ENCODE results near the gene ABHD1. TPM values are rescaled to one million over a fixed set of nuclear protein-coding genes. Genes with fewer than 3 reads are reported as not detected.
"Not testable (repeated sequence)": the region's sequence is repeated elsewhere in the genome, so short reads cannot be mapped to it uniquely, and the experiment has no call there.

The ABHD1 gene
- total RNA-seq, 2 experiments from 2014 or later = 0.44 to 0.54 TPM

DNA sequence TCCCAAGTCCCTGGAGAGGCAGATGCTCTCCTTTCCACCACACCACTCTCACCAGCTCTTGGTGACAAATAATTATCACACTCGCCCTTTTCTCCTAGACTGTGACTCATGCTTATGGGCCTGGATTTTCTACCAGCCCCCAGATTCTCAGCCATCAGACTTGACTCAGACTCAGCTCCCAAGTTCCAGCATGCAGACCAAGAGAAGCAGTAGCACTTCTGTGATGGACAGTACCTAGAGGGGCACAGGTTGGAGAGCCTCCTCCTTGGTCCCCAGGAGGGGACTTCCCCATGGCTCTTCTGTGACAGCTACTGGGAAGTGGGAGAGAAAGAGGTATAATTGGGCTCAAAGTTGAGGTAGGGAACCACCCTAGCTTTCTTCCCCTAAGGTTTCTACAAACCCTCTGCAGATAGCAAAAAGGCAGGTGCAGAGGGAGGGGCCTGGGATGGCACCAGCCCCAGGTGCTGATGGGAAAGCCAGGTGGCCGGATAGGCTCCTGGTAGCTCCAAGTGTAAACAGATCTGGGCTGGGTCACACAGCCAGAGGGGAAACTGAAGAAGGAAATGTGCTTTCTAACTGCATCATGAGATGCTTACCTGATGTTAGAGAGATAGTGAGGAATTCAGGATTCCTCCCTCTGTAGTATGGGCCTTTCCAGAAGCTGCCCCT is 29.3 kb downstream of the ABHD1 start:
- H3K4me3 Mint-ChIP-seq = no peak overlapping the region
- no peak for DNase-seq
- H3K36me3 Mint-ChIP-seq = no peaks in the 10 kb centered on the region
- H3K4me1 Mint-ChIP-seq = peaks cover 4% of the 10 kb centered on the region
- no peak overlapping the region for H3K27ac Mint-ChIP-seq
- H3K27me3 Mint-ChIP-seq = no peaks in the 10 kb centered on the region
- H3K9me3 Mint-ChIP-seq = no peaks in the 10 kb centered on the region

- Mint-ChIP-seq H3K9me3 (no peaks in the 10 kb centered on the region), H3K4me1 (peaks cover 4% of the 10 kb centered on the region), H3K27me3 (no peaks in the 10 kb centered on the region), H3K4me3 (no peak overlapping the region), H3K27ac (no peak overlapping the region), H3K36me3 (no peaks in the 10 kb centered on the region)
- no peak for DNase-seq
Measured at GRCh38 chr2:27154488-27154887, 30.9 kb downstream of the ABHD1 start.

DNA sequence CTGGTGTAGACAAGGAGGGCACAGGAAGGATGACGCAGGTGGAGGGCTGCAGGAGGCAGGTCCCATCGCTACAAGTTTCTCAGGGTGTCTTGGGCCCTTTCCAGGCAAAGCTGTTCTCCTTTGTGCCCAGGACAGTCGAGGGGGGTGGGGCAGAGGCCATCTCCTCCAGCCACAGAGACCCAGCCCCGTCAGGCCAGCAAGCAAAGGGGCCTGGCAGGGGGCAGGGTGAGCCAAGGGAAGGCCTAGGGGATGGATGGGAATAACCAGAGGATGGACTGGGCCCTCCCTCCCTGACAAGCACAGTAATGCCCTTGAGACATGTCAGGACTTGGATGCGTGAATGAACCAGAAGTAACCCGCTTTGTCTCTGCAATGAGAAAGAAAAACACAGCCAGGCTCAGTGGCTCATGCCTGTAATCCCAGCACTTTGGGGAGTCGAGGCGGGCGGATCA is 31.5 kb downstream of the ABHD1 start:
- no peaks in the 10 kb centered on the region for H3K27me3 Mint-ChIP-seq
- H3K36me3 Mint-ChIP-seq = no peaks in the 10 kb centered on the region
- H3K27ac Mint-ChIP-seq = no peak overlapping the region
- no peaks in the 10 kb centered on the region for H3K9me3 Mint-ChIP-seq
- no peak overlapping the region for H3K4me3 Mint-ChIP-seq
- H3K4me1 Mint-ChIP-seq = peaks cover 4% of the 10 kb centered on the region
- DNase-seq = no peak

GRCh38 chr2:27158468-27158867 is 34.9 kb downstream of the ABHD1 start:
- H3K4me3 Mint-ChIP-seq = no peak overlapping the region
- H3K4me1 Mint-ChIP-seq = no peaks in the 10 kb centered on the region
- H3K27ac Mint-ChIP-seq = no peak overlapping the region
- DNase-seq = no peak
- H3K27me3 Mint-ChIP-seq = no peaks in the 10 kb centered on the region
- no peaks in the 10 kb centered on the region for H3K9me3 Mint-ChIP-seq
- H3K36me3 Mint-ChIP-seq = no peaks in the 10 kb centered on the region

DNA sequence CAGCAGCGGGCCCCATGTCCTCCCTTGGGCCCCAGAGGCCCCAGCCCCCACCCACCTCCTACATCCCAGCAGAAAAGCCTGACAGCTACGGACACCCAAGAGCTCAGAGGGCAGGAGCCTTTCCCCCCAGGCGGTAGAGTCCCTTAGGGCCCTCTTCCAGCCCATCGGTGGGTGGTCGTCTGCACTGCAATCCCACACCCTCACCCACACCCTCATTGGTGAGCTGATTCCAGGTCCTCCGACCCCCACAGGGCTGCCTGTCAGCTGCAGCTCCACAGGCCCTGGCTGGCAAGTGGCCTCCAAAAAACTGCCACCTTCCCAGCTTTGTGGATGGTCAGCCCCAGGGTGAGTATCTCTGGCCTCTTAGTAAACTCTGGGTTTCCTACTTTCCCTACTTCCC is 35.7 kb downstream of the ABHD1 start:
- Mint-ChIP-seq H3K4me3 (no peak overlapping the region), H3K9me3 (no peaks in the 10 kb centered on the region), H3K27ac (no peak overlapping the region), H3K36me3 (no peaks in the 10 kb centered on the region), H3K4me1 (no peaks in the 10 kb centered on the region), H3K27me3 (no peaks in the 10 kb centered on the region)
- DNase-seq = no peak

GRCh38 chr2:27160191-27160590 is 36.6 kb downstream of the ABHD1 start:
- Mint-ChIP-seq H3K27ac (no peak overlapping the region), H3K36me3 (no peaks in the 10 kb centered on the region), H3K4me3 (no peak overlapping the region), H3K9me3 (no peaks in the 10 kb centered on the region), H3K4me1 (no peaks in the 10 kb centered on the region), H3K27me3 (no peaks in the 10 kb centered on the region)
- DNase-seq = no peak

DNA sequence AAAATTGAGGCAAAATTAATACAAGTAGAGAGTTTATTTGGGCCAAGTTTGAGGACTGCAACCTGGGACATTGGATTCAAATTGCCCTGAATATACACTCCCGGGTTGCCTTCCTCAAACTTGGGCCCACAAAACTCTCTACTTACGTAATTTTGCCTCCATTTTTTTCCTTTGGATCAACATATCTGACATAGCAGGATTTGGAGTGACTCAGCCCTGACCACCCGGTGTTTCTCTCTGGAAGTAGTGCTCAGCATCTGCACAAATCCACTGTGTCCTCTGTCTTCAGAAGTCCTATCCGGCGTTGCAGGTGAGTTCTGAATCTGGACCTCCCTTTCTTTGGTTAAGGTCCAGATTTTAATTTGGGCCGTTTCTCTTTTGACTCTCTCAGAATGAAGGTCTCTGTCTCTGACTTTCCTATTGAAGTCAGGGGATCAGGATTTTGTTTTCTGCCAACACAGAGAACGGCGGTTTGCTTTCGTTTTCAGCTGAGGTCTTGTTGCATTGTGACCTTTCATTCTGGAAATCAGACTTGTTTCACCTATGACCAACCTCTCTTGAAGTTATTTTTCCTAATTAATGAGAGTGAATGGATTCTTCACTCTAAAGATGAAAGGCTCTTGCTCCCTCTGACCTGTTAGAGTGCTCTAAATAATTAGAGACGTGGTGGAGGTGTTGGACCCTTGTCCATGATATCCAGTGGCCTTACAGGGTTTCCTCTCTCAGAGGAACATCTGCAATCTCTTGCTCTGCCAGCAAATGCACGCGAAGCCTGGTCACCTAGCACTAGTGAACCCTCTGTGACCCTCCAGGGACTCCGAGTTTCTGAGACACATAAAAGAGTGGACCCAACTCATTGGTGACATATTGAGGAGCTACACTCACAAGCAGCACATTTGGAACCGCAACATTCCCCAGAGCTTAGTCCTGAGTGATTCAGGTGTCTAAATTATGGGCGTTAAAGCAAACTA is 38.8 kb downstream of the ABHD1 start:
- Mint-ChIP-seq H3K27me3 (no peaks in the 10 kb centered on the region), H3K4me1 (no peaks in the 10 kb centered on the region), H3K4me3 (no peak overlapping the region), H3K27ac (no peak overlapping the region), H3K9me3 (no peaks in the 10 kb centered on the region), H3K36me3 (no peaks in the 10 kb centered on the region)
- no peak for DNase-seq

DNA sequence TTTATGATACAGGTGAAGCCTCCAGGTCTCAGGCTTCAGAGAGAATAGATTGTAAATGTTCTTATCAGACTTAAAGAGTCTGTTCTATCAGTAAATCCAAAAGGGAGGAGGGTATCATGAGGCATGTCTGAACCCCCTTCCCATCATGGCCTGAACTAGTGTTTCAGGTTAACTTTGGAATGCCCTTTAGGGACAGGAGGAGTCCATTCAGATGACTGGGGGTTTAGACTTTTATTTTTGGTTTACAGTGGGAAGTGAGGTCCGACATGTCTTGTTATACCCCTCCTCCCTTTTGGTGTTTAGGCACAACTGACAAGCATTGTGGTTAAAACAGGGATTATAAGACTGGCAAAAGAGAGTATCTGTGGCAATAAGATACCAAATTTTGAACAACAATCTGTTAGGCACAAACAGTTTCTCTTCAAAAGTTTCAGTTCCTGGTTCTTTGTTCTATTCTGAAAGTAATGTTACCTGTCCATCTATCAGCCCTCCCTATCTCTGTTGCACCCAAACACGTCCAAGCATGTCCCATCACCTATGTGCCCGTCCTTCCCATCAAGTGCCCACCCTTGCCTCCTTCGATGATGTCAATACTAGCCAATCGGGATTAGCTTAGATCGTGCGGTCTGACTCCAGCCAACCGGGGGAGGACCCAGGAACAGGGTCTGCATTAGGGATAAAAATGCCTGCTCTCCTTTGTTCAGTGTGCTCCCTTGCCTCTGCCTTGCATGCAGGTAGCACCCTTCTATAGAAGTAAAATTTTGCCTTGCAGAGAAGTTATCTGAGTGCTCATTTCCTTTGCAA is 41.5 kb downstream of the ABHD1 start:
- Mint-ChIP-seq H3K4me3 (no peak overlapping the region), H3K9me3 (no peaks in the 10 kb centered on the region), H3K27ac (no peak overlapping the region), H3K36me3 (no peaks in the 10 kb centered on the region), H3K27me3 (no peaks in the 10 kb centered on the region), H3K4me1 (peaks cover 2% of the 10 kb centered on the region)
- DNase-seq = no peak

DNA sequence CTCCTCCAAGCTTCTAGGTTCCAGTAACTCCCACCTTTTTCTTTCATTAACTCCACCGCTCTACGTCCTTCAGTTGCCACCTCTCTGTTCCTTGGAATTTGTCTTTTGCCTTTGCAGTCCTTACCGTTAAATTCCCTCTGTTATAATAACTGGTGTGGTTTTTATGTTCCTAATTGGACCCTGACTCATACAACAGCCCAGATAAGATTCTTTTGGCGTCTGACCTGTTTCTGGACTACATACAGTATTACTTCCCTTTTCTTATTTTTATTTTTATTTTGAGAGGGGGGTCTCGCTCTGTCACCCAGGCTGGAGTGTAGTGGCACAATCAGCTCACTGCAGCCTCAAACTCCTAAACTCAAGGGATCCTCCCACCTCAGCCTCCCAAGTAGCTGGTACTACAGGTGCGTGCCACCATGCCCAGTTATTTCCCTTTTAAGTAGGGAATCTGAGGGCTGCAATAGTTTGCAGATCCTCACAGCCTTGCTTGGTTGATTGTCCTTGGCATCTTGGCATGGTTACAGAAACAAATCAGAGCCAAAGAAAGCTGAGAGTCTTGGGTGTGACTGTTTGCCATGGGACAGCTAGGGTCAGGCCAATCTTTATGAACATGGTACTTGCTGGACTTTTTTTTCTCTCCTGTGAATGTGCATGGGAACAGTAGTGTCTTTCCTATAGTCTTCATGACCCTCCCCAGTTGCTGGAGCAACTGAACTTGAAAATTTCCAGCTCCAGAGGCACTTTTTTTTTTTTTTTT is 47.1 kb downstream of the ABHD1 start:
- no peak for DNase-seq
- Mint-ChIP-seq H3K27me3 (no peaks in the 10 kb centered on the region), H3K27ac (no peak overlapping the region)

DNA sequence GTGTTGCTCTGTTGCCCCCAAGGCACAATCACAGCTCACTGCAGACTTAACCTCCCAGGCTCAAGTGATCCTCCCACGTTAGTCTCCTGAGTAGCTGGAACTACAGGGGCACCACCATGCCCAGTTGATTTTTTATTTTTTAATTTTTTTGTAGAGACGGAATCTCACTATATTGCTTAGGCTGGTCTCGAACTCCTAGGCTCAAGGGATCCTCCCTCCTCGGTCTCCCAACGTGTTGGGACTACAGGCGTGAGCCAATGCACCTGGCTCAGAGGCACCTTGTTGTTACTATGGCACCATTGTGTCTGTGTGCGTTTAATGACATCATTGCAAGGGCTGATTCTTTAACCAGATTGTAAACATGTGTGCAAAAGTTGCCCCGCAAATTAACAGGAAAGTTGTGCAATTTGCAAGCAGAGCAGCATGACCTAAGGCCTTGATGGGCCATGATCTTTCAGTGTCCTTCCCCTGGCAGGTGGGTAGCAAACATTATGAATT is 47.8 kb downstream of the ABHD1 start:
- H3K9me3 Mint-ChIP-seq = no peaks in the 10 kb centered on the region
- peaks cover 2% of the 10 kb centered on the region for H3K4me1 Mint-ChIP-seq
- H3K36me3 Mint-ChIP-seq = no peaks in the 10 kb centered on the region
- no peak overlapping the region for H3K4me3 Mint-ChIP-seq
- no peak for DNase-seq
- no peak overlapping the region for H3K27ac Mint-ChIP-seq
- H3K27me3 Mint-ChIP-seq = peaks cover 2% of the 10 kb centered on the region

More for the DNA sequence above, 47.1 kb downstream of the ABHD1 start:
- Mint-ChIP-seq H3K4me1 (peaks cover 2% of the 10 kb centered on the region), H3K36me3 (no peaks in the 10 kb centered on the region), H3K4me3 (no peak overlapping the region), H3K9me3 (no peaks in the 10 kb centered on the region)

- Mint-ChIP-seq H3K27me3 (peaks cover 20% of the 10 kb centered on the region), H3K4me1 (peaks cover 2% of the 10 kb centered on the region), H3K4me3 (no peak overlapping the region), H3K36me3 (no peaks in the 10 kb centered on the region), H3K9me3 (no peaks in the 10 kb centered on the region), H3K27ac (no peak overlapping the region)
- DNase-seq = no peak
Measured at GRCh38 chr2:27174638-27175037, 51.0 kb downstream of the ABHD1 start.

GRCh38 chr2:27175330-27175729 is 51.7 kb downstream of the ABHD1 start:
- H3K36me3 Mint-ChIP-seq = no peaks in the 10 kb centered on the region
- H3K27ac Mint-ChIP-seq = no peak overlapping the region
- peaks cover 22% of the 10 kb centered on the region for H3K27me3 Mint-ChIP-seq
- H3K9me3 Mint-ChIP-seq = no peaks in the 10 kb centered on the region
- no peaks in the 10 kb centered on the region for H3K4me1 Mint-ChIP-seq
- no peak for DNase-seq
- H3K4me3 Mint-ChIP-seq = no peak overlapping the region

DNA sequence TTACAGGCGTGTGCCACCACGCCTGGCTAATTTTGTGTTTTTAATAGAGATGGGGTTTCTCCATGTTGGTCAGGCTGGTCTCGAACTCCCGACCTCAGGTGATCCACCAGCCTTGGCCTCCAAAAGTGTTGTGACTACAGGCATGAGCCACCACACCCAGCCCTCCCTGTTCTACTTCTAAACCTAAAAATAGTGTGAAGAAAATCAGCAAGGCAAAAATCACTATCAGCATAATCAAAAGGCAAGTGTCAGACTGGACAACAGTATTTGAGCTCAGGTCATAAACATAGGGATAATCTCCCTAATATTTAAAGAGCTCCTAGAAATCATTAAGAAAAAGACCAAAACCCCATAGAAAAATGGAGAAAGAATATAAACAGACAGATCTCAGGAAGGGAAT is 52.2 kb downstream of the ABHD1 start:
- peaks cover 24% of the 10 kb centered on the region for H3K27me3 Mint-ChIP-seq
- not testable (repeated sequence) for H3K36me3 Mint-ChIP-seq, H3K4me1 Mint-ChIP-seq, DNase-seq, H3K4me3 Mint-ChIP-seq, H3K9me3 Mint-ChIP-seq, H3K27ac Mint-ChIP-seq

Measured in activated naive CD8-positive, alpha-beta T cell treated with anti-CD3 and anti-CD28 coated beads for 36 hours (primary cell).